H1 (cell line): ENCODE data around the gene DEAF1. TPM values are rescaled to one million over a fixed set of nuclear protein-coding genes. Genes with fewer than 3 reads are reported as not detected.

Experiments used
- CBX5 ChIP-seq: fragments of 300-800, 300-1000 bp; sonication (generic); IDR thresholded peaks from 2 replicates; pipeline ENCODE4 v1.7.1; 2016; ENCODE audit warnings: antibody characterized with exemption, low read length, low read depth
- CTCF ChIP-seq, 3 experiments: IDR thresholded peaks; 1 replicate in 2 of 3; 2 replicates in 1 of 3; pipeline versions ENCODE4 v1.5.1 to v1.6.1; 2011; ENCODE audit warnings: low read length in 3 of 3, mild to moderate bottlenecking in 3 of 3, inconsistent platforms in 2 of 3, low read depth in 1 of 3, moderate library complexity in 1 of 3; ENCODE audit not compliant: insufficient read depth in 1 of 3; ENCODE audit errors: control extremely low read depth in 1 of 3
- EGR1 ChIP-seq: IDR thresholded peaks from 2 replicates; pipeline ENCODE4 v1.6.1; 2011; ENCODE audit warnings: low read depth, low read length, borderline replicate concordance
- JUND ChIP-seq: IDR thresholded peaks from 2 replicates; pipeline ENCODE4 v1.6.1; 2011; ENCODE audit warnings: mild to moderate bottlenecking, improper control_type of control experiment, low read length
- SIN3A ChIP-seq, 2 experiments: IDR thresholded peaks in 1 of 2; conservative IDR thresholded peaks in 1 of 2; 2 replicates each; pipeline ENCODE4 v1.6.1; 2011 to 2012; ENCODE audit warnings: low read length in 2 of 2, improper control_type of control experiment in 1 of 2, low read depth in 1 of 2, mild to moderate bottlenecking in 1 of 2
- TAF1 ChIP-seq: IDR thresholded peaks from 2 replicates; pipeline ENCODE4 v1.6.1; 2011; ENCODE audit warnings: mild to moderate bottlenecking, low read depth, low read length
- TAF7 ChIP-seq: optimal IDR thresholded peaks from 2 replicates; pipeline ENCODE3; 2011; ENCODE audit warnings: low read depth, mild to moderate bottlenecking, inconsistent platforms, low read length, moderate library complexity, borderline replicate concordance
- polyA plus RNA-seq, 7 experiments: library from polyadenylated mRNA; depleted of rRNA in 3 of 7; stranded (reverse) in 5 of 7; unstranded in 2 of 7; fragments of >200 nt in 5 of 7; fragments of 200-250 nt in 2 of 7; gene quantifications; 1 replicate in 5 of 7; 2 replicates in 1 of 7; 4 replicates in 1 of 7; pipeline versions ENCODE4 v1.2.1 to v1.2.3, GENCODE V29; 2011 to 2013; ENCODE audit warnings: missing spikeins in 2 of 7, mixed read lengths in 2 of 7
- total RNA-seq: library from RNA; stranded (reverse); fragmentation: NEBNext Ultra II Directional; extraction: Animal tissue kit (Norgen Biotek cat#: 25700); gene quantifications from 2 replicates; pipeline ENCODE4 v1.2.1, GENCODE V29; 2021

DEAF1 gene
- total and polyA plus RNA-seq, 2 of the 8 experiments (the other 6 are each of a cell fraction or from before 2014, with no cell fraction given) = 47.3 to 58.4 TPM

DNA sequence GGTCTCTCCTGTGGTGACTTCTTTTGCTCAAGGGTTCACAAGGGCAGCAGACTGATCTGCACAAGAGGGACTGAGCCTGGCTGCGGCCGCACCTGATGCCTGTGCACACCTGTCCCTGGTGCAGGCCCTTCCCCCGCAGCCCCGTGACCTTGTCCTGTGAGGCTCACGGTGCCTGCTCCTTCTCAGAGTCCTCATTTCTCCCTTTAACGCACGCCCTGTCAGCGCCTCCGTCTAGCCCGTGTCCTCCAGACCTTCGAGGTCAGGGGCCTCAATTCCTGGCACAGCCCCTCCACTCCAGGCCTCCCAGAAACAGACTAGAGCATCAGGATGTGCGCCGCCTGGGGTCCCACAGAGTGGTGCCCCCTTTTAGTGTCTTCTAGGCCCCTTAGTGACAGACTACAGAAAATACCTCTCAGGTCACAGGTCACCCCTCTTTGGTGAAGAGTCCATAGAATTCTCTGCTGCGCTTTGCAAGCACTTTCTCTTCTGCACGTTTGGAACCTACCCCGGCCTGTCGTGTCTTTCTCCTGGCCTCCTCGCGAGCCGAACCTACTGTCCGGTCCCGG lies 59.0 kb downstream of the DEAF1 start (continued):
- TF ChIP-seq CTCF (IDR thresholded peaks at IDR 0.05; ENCODE audit: control extremely low read depth in 1 of 3, insufficient read depth in 1 of 3, low read depth in 1 of 3, low read length in 3 of 3) (no peak), CBX5 (no peak), JUND (no peak), TAF7 (no peak), SIN3A (conservative IDR thresholded peaks at IDR 0.05 in 1 of 2, IDR thresholded peaks at IDR 0.05 in 1 of 2; ENCODE audit: low read depth in 1 of 2, low read length in 2 of 2) (no peak), EGR1 (no peak), TAF1 (no peak)
- TF ChIP-seq, all 59 proteins: peak for 0
